Tibial nerve (tissue), 4 donors: ENCODE data around the gene PIH1D1. TPM values are rescaled to one million over a fixed set of nuclear protein-coding genes. Genes with fewer than 3 reads are reported as not detected.
A peak's percentile ranks its signal among the peaks of the same experiment; 100 is the strongest.

ENCODE experiments used
- DNase-seq, 2 donors: peaks; one replicate each; pipeline ENCODE4 v3.0.0-alpha.2; 2019; ENCODE audit warnings: low spot score in 2 of 2
- H3K27ac ChIP-seq, 4 donors: fragments of 200-600 bp; sonication (generic) in 3 of 4; one replicate each; pipeline ENCODE4 v1.5.1; 2017 to 2019; ENCODE audit warnings: mild to moderate bottlenecking in 1 of 4
- H3K27me3 ChIP-seq, 2 donors: fragments of 200-600 bp; sonication (generic) in 1 of 2; one replicate each; pipeline versions ENCODE4 v1.5.1 to v1.6.0; 2017 to 2019
- H3K36me3 ChIP-seq, 3 donors: fragments of 200-600 bp; sonication (generic); one replicate each; pipeline ENCODE4 v1.5.1; 2018 to 2019
- H3K4me1 ChIP-seq, 4 donors: fragments of 200-600 bp; sonication (generic) in 3 of 4; one replicate each; pipeline ENCODE4 v1.5.1; 2017 to 2019
- H3K4me3 ChIP-seq, 4 donors: fragments of 200-600 bp; sonication (generic) in 3 of 4; one replicate each; pipeline ENCODE4 v1.5.1; 2017 to 2019; ENCODE audit warnings: mild to moderate bottlenecking in 1 of 4, moderate library complexity in 1 of 4
- H3K9me3 ChIP-seq, 4 donors: fragments of 200-600 bp; sonication (generic) in 3 of 4; one replicate each; pipeline ENCODE4 v1.5.1; 2017 to 2019
- CTCF ChIP-seq, 5 experiments: fragments of 200-600 bp in 3 of 5; fragments of 450-650 bp in 2 of 5; sonication (generic) in 3 of 5; IDR thresholded peaks; one replicate each; pipeline ENCODE4 v1.5.1; 2016 to 2019; ENCODE audit warnings: antibody characterized with exemption in 5 of 5, mild to moderate bottlenecking in 3 of 5, moderate library complexity in 2 of 5
- EP300 ChIP-seq, 2 donors: sonication (generic); formaldehyde crosslinking; IDR thresholded peaks; one replicate each; pipeline ENCODE4 v1.6.1; 2017; ENCODE audit warnings: antibody characterized with exemption in 2 of 2, mild to moderate bottlenecking in 1 of 2
- POLR2A ChIP-seq, 2 donors: fragments of 450-650 bp; IDR thresholded peaks; one replicate each; pipeline ENCODE4 v1.6.1; 2017; ENCODE audit warnings: antibody characterized with exemption in 2 of 2, mild to moderate bottlenecking in 2 of 2, moderate library complexity in 2 of 2
- WGBS, 2 donors: methylation state at CpG; one replicate each; pipeline ENCODE4 v1.1.5; 2018; 5-methylcytosine and 5-hydroxymethylcytosine counted together
- total RNA-seq, 4 donors: library from RNA; depleted of rRNA; stranded (reverse); fragments of >200 nt; gene quantifications; one replicate each; pipeline ENCODE4 v1.1.0, GENCODE V29; 2016

Gene PIH1D1
- total RNA-seq, 4 donors from 2014 or later, result 85.0 to 128 (median 110) TPM

- H3K4me3 ChIP-seq, result no peak overlapping the region
- H3K36me3 ChIP-seq, result no peaks in the 10 kb centered on the region
- DNase-seq, result no peak
- H3K27me3 ChIP-seq, result peaks cover 0 to 44% of the 10 kb centered on the region in 2 donors
- TF ChIP-seq POLR2A (IDR thresholded peaks at IDR 0.05) (no peak), EP300 (IDR thresholded peaks at IDR 0.05) (no peak), CTCF (IDR thresholded peaks at IDR 0.05) (no peak)
- H3K4me1 ChIP-seq, result peaks cover 0 to 12% (median 0%) of the 10 kb centered on the region in 4 donors
- H3K9me3 ChIP-seq, result no peaks in the 10 kb centered on the region
- no peak overlapping the region for H3K27ac ChIP-seq
- WGBS, 2 donors, result 72 to 74% methylated on average over 3 of the region's 3 CpGs
Observed at GRCh38 chr19:49411681-49412326, 39.8 kb downstream of the PIH1D1 start.

- WGBS, 2 donors, result 78 to 82% methylated on average over 5 of the region's 5 CpGs
- H3K36me3 ChIP-seq, result no peaks in the 10 kb centered on the region
- TF ChIP-seq EP300 (IDR thresholded peaks at IDR 0.05) (no peak), POLR2A (IDR thresholded peaks at IDR 0.05) (no peak), CTCF (IDR thresholded peaks at IDR 0.05) (no peak)
- H3K9me3 ChIP-seq, result no peaks in the 10 kb centered on the region
- peaks cover 0 to 22% of the 10 kb centered on the region in 2 donors for H3K27me3 ChIP-seq
- peaks cover 0 to 12% (median 0%) of the 10 kb centered on the region in 4 donors for H3K4me1 ChIP-seq
- no peak for DNase-seq
- H3K4me3 ChIP-seq, result no peak overlapping the region
- peak overlapping the region in 1 of 4 donors; percentile 19 for H3K27ac ChIP-seq
Observed at GRCh38 chr19:49409441-49410029, 42.1 kb downstream of the PIH1D1 start.

GRCh38 chr19:49408816-49409440 is 42.7 kb downstream of the PIH1D1 start:
- DNase-seq, result no peak
- Histone ChIP-seq H3K9me3 (no peaks in the 10 kb centered on the region), H3K4me1 (peaks cover 0 to 12% (median 0%) of the 10 kb centered on the region in 4 donors), H3K27ac (peak overlapping the region in 1 of 4 donors; percentile 19), H3K27me3 (peaks cover 0 to 16% of the 10 kb centered on the region in 2 donors), H3K36me3 (no peaks in the 10 kb centered on the region), H3K4me3 (no peak overlapping the region)
- TF ChIP-seq POLR2A (IDR thresholded peaks at IDR 0.05) (no peak), EP300 (IDR thresholded peaks at IDR 0.05) (no peak)
- WGBS, 2 donors, result 69 to 76% methylated on average over 7 to 8 of the region's 8 CpGs

GRCh38 chr19:49407482-49408015 is 44.1 kb downstream of the PIH1D1 start:
- 88 to 89% methylated on average over 16 of the region's 16 CpGs for WGBS, 2 donors
- Histone ChIP-seq H3K27me3 (peaks cover 0 to 3% of the 10 kb centered on the region in 2 donors), H3K9me3 (no peaks in the 10 kb centered on the region), H3K4me1 (peaks cover 0 to 12% (median 0%) of the 10 kb centered on the region in 4 donors), H3K36me3 (no peaks in the 10 kb centered on the region), H3K27ac (no peak overlapping the region), H3K4me3 (no peak overlapping the region)
- no peak for TF ChIP-seq CTCF (IDR thresholded peaks at IDR 0.05)
- no peak for TF ChIP-seq EP300 (IDR thresholded peaks at IDR 0.05)
- no peak for TF ChIP-seq POLR2A (IDR thresholded peaks at IDR 0.05)
- no peak for DNase-seq

GRCh38 chr19:49407079-49407478 is 44.5 kb downstream of the PIH1D1 start:
- DNase-seq, result no peak
- Histone ChIP-seq H3K4me3 (no peak overlapping the region), H3K36me3 (no peaks in the 10 kb centered on the region), H3K27ac (no peak overlapping the region), H3K27me3 (no peaks in the 10 kb centered on the region), H3K4me1 (peaks cover 0 to 12% (median 0%) of the 10 kb centered on the region in 4 donors), H3K9me3 (no peaks in the 10 kb centered on the region)
- 72 to 75% methylated on average over 7 of the region's 7 CpGs for WGBS, 2 donors
- no peak for TF ChIP-seq CTCF (IDR thresholded peaks at IDR 0.05)
- no peak for TF ChIP-seq EP300 (IDR thresholded peaks at IDR 0.05)
- TF ChIP-seq POLR2A (IDR thresholded peaks at IDR 0.05), result no peak
